Epidermal melanocyte (primary cell): ENCODE results near the gene ARFGAP1.

ENCODE experiments used
- DNase-seq: peaks from one replicate; pipeline ENCODE4 v3.0.0; 2011; ENCODE audit warnings: low spot score; ENCODE audit not compliant: insufficient read length

Gene ARFGAP1

DNA sequence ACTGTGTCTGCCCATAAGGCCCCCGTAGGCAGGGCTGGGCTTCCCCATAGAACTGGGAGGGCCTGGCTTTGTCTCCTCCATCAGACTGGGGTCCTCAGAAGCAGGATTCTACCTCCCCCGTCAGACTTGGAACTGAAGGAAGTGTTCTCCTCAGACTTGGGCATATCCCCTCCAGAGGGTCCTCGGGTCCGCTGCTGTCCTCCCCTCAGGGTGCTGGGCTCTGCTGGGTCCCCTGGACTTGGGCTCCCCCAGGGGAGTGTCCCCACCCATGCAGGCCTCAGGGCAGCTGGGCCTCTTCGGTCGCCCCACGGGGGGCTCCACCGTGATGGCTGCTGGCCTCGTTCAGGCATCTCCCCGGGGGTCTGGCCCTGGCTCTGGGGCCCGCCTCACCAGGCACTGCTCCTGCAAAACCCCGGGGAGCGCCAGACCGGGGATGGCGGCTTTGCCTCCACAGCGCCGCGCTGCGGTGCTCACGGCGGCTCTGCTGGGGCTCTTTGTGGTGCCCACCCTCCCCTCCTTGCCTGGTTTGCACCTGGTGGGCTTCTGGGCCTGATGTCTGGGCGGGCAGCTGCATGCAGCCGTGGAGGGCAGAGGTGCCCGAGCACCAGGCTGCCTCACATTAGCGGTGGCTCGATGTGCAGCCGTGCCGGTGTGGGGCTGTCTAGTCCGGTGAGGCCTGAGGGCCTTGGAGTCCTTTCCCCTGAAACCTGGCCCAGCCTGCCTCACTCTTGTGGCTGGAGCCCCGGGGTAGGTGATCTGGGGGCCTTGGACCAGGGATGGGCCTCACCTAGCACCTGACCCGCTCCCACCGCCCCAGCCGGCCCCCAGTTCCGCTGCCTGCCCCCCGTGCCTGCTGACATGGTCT lies 34.3 kb downstream of the ARFGAP1 start:
- no peak for DNase-seq

DNA sequence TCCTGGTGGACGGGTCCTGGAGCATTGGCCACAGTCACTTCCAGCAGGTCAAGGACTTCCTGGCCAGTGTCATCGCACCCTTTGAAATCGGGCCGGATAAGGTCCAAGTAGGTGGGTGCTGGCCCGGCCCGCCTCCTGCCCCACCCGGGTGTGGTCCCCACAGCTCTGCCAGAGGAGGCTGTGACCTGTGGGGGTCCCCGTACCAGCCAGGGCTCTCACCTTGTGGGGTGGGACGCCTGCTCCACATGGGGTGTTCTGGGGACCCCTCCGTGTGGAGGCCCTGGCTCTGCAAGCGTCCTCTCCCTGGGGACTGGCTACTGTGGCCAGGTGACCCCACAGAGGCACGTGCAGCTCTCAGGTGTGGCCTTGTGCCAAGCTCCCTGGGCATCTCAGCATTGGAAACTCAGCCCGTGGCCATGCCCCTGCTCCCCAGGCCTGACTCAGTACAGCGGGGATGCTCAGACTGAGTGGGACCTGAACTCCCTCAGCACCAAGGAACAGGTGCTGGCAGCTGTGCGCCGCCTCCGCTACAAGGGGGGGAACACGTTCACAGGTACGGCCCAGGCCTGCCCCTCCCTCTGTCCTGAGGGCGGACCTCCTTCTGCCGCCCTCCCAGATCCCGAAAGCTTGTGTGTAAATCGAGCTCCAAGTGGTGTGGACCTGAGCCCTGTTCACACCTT lies 35.1 kb downstream of the ARFGAP1 start:
- DNase-seq: no peak

- DNase-seq: no peak
Observed at GRCh38 chr20:63308218-63308911, 35.8 kb downstream of the ARFGAP1 start.

- no peak for DNase-seq
Observed at GRCh38 chr20:63309261-63310071, 36.9 kb downstream of the ARFGAP1 start.

- DNase-seq: no peak
Observed at GRCh38 chr20:63310265-63310991, 37.8 kb downstream of the ARFGAP1 start.

DNA sequence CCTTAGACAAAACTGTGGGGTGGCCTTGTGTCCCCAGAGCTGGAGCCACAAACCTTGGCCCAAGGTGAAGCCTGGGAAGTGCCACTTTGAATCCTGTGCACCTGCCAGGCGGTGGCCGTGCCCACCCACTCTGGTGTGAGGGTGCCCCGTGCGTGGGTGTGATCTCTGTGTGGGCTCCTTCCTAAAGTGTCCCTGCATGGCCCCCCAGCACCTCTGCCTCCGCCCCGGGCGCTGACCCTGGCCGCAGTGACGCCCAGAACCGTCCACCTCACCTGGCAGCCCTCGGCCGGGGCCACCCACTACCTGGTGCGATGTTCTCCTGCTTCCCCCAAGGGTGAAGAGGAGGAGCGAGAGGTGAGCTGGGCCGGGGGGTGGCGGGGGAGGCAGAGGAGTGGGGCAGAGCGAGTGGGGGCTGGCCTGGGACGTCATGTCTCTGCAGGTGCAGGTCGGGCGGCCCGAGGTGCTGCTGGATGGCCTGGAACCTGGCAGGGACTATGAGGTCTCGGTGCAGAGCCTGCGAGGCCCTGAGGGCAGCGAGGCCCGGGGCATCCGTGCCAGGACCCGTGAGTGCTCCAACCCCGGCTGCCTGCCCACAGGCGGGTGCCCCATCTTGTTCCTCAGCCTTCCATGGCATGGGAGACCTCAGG lies 38.7 kb downstream of the ARFGAP1 start:
- DNase-seq: no peak

GRCh38 chr20:63311833-63312243 lies 39.2 kb downstream of the ARFGAP1 start:
- no peak for DNase-seq

- DNase-seq: no peak
Observed at GRCh38 chr20:63312273-63312672, 39.7 kb downstream of the ARFGAP1 start.

DNA sequence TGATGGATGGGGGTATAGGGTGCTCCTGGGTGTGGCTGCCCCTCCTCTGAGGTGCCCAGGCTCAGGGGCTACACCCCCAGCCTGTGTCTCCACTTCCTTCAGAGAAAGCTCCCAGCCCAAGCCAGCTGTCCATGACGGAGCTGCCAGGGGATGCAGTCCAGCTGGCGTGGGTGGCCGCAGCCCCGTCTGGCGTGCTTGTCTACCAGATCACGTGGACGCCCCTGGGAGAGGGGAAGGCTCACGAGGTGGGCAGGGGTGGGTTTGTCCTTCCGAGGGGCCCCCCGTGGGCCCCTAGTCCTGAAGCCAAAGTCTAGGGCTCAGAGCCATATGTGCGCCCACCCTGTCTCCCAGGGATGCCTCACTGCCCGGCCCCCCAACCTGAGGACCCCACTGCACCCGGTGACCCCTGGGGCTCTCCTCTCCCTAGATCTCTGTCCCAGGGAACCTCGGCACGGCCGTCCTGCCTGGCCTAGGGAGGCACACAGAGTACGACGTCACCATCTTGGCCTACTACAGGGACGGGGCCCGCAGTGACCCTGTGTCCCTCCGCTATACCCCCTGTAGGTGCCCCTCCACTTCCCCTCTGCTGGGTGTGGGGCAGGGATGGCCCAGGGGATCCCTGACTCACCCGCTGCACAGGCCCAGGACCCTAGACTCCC lies 40.2 kb downstream of the ARFGAP1 start:
- no peak for DNase-seq

DNA sequence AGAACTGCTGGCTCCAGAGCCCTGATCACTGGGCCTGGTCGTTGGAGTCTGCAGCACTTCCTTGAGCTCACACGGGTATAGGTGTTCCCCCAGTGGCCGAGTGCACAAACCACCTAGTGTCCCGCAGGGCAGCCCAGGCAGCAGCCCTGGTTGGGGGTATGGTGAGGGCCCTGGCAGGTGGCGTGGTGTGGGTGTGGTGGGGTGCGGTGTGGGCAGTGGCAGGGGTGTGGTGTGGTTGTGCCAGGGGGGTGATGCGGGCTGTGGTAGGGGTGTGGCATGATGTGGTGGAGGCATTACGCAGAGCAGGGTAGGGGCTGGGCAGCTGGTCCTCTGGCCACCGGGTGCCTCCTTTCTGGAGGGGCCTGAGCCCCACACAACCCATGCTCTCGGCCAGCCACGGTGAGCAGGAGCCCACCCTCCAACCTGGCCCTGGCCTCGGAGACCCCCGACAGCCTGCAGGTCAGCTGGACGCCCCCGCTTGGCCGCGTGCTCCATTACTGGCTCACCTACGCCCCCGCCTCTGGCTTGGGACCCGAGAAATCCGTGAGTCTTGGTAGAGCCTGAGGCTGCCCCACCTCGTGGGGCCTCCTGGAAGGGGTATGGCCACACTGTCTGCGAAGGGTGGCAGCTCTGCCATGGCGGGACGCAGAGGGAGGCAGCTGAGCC lies 40.9 kb downstream of the ARFGAP1 start:
- DNase-seq: no peak

DNA sequence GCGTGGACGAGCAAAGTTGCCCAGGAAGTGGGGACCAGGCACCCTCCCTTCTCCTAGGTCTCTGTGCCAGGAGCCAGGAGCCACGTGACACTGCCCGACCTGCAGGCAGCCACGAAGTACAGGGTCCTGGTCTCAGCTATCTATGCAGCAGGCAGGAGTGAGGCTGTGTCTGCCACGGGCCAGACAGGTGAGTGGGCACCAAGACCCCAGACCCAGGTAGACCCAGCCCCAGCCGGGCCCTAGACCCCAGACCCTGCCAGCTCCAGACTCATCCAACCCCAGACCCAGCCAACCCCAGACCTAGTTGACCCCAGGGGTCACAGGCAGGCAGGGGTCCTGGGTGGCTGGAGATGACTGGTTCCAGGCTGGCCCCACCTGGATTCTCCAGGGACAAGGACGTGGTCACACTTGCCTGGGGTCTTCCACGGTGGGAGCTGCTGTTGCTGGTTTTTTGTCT lies 41.4 kb downstream of the ARFGAP1 start:
- no peak for DNase-seq

DNA sequence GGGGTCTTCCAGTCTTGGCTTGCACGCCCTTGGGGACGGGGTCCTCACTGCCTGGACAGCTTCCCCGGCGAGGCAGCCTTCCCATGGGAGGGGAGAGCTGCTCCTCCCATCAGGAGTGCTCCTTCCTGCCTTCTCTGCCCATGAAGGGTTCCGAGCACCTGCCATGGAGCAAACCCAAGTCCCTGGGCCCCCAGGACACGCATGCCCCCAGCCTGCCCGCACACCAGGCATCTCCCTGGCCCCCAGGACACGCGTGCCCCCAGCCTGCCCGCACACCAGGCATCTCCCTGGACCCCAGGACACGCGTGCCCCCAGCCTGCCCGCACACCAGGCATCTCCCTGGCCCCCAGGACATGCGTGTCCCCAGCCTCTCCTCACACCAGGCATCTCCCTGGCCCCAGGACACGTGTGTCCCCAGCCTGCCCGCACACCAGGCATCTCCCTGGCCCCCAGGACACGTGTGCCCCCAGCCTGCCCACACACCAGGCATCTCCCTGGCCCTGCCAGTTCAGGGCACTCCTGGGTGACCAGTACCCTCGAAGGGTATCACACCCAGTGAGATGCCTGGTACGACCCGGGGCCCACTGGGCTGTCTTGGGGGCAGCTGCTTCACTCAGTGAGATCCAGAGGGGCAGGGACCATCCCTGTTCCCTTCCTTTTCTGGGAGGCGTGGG lies 42.1 kb downstream of the ARFGAP1 start:
- no peak for DNase-seq

DNA sequence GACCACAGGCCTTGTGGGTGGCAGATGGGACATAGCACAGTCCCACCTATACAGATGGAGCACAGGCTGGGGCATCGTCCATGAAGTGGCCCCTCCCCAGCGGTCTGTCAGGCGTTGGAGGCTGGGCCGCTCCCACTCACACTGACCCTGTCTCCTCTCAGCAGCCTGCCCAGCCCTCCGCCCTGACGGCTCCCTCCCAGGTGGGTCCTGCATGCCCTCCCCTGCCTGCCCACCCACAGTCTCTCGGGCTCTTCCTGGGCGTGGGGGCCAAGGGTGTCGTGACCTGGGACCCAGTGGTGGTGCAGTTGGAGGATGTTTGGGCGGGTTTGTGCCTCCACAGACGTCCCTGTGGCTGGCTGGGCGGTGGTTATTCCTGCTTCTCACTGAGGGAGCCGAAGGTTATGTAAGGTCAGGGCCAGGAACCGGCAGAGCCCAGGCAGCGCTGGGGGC lies 42.7 kb downstream of the ARFGAP1 start:
- no peak for DNase-seq

DNA sequence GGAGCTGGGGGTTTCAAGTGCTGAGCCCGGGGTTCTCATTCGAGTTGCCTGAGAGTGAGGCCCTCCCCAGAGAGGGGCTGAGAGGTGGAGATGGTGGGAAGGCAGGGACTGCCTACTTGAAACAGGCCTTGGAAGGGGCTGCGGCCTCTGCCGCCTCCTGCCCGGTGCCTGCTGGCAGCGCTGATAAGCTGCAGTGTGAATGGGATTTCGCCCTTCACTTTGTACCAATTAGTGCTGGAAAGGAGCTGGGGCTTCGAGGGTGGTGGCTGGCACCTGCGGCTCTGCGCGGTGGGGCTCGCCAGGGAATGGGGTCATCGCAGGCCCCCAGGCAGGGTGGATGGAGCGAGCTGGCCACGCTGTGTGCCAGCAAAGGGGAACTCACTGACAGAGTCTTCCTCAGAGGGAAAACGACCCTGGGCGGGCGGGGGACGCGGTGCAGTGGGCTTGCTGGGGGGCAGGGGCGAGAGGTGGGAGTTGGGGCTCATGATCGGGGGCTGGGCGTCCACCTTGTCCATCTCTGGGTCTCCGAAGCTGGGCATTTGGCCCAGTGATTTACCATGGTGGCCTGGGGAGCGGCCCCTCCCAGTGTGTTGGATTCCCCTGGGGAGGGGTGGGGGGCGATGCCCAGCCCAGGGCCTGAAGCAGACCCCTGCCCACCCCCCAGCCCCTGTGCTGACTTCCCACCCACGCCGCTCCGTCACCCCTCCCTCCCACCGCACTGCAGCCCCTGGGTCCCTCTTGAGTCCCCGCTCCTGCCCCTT lies 43.3 kb downstream of the ARFGAP1 start:
- DNase-seq: no peak

DNA sequence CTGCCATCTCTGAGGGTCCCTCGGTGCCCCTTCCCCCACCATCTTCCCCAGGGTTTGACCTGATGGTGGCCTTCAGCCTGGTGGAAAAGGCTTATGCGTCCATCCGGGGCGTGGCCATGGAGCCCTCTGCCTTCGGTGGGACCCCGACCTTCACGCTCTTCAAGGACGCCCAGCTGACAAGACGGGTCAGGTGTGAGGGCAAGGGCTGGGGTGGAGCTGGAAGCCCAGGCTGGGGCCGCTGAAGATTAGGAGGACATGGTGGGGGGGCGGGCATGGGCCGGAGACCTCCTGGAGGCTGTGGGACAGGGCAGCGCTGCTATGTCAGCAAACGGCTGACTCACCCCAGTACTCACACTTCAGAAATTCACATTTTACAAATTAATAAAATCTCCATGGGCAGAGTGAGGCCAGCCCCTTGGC lies 43.9 kb downstream of the ARFGAP1 start:
- DNase-seq: no peak

- DNase-seq: no peak
Observed at GRCh38 chr20:63317061-63317460, 44.4 kb downstream of the ARFGAP1 start.

DNA sequence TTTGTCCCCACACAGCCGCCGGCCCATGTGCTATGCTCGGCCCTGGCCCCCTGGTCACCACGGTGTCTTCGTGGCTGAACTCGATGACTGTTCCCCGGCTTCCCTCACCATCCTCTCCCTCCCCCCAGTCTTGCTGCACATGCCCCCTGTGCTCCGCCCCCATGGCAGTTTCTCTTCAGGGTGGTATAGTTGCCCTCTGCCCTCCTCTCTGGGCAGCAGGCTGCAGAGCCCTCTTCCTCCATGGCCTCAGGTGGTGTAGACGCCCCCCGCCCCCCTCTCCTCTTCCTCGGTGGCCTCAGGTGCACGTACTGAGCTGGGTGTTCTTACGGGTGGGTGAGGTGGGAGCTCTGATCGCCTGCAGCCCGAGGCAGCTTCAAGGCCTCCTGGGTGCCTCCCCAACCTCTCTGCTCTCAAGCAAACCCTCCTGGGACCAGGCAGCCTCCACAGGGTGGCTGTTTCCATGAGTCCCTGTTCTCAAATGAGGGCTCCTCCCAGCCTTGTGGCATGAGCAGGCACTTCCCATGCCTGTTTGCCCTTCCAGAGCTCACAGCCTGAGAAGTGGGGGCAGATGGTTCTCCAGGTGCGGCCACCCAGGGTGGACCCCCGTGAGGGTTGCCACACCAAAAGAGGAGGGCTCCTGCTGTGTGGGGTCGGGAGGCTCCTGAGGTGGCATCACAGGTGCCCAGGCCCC lies 45.1 kb downstream of the ARFGAP1 start:
- no peak for DNase-seq
